Neural progenitor cell (in vitro differentiated cells): ENCODE results near the gene JAK3.

Experiments used
- CTCF ChIP-seq: fragments of 200-600 bp; sonication (generic); IDR thresholded peaks from 2 replicates; pipeline ENCODE4 v1.5.1; 2017; ENCODE audit warnings: antibody characterized with exemption, mild to moderate bottlenecking
- EZH2 ChIP-seq: fragments of 200-600 bp; sonication (generic); IDR thresholded peaks from 2 replicates; pipeline ENCODE4 v1.6.1; 2017; ENCODE audit warnings: antibody characterized with exemption, mild to moderate bottlenecking, moderate library complexity
- EZH2phosphoT487 ChIP-seq: fragments of 200-600 bp; sonication (generic); IDR thresholded peaks from 2 replicates; pipeline ENCODE4 v1.6.1; 2017; ENCODE audit warnings: antibody characterized with exemption

- TF ChIP-seq CTCF = no peak
- no peak for TF ChIP-seq EZH2
- no peak for TF ChIP-seq EZH2phosphoT487
Observed at GRCh38 chr19:17860331-17860992, 12.7 kb upstream of the JAK3 start.
